ENCODE measurements around the gene ZNF841. TPM values are rescaled to one million over a fixed set of nuclear protein-coding genes. Genes with fewer than 3 reads are reported as not detected.
"Not testable (repeated sequence)": the region's sequence is repeated elsewhere in the genome, so short reads cannot be mapped to it uniquely, and the experiment has no call there.

The ZNF841 gene
- total and polyA plus RNA-seq, 2 of the 13 experiments (the other 11 are each of a cell fraction or from before 2014, with no cell fraction given), result 6.2 to 14.2 TPM

DNA sequence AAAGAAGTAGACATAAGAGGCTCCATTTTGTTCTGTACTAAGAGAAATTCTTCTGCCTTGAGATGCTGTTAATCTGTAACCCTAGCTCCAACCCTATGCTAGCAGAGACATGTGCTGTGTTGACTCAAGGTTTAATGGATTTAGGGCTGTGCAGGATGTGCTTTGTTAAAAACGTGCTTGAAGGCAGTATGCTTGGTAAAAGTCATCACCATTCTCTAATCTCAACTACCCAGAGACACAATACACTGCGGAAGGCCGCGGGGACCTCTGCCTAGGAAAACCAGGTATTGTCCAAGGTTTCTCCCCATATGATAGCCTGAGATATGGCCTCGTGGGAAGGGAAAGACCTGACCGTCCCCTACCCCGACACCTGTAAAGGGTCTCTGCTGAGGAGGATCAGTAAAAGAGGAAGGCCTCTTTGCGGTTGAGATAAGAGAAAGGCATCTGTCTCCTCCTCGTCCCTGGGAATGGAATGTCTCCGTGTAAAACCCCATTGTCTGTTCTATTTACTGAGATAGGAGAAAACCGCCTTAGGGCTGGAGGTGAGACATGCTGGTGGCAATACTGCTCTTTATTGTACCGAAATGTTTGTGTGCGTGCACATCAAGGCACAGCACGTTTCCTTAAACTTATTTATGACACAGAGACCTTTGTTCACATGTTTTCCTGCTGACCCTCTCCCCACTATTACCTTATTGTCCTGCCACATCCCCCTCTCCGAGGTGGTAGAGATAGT is 69.1 kb downstream of the ZNF841 start (continued):
- TF ChIP-seq FOXP1 (IDR thresholded peaks at IDR 0.05); CREM (CRISPR knock-in tag; IDR thresholded peaks at IDR 0.05); FOXA1 (IDR thresholded peaks at IDR 0.05); SOX6 (IDR thresholded peaks at IDR 0.05): not testable (repeated sequence)
- TF ChIP-seq FOXP1 (CRISPR knock-in tag; IDR thresholded peaks at IDR 0.05) (peak; percentile 38; the same call in 1 of the 2 replicates), HDAC1 (CRISPR knock-in tag; IDR thresholded peaks at IDR 0.05) (peak; percentile 42), SIX1 (CRISPR knock-in tag; IDR thresholded peaks at IDR 0.05; ENCODE audit: borderline replicate concordance) (peak; percentile 40; the same call in 1 of the 2 replicates), CREM (IDR thresholded peaks at IDR 0.05) (0 out of 2 replicates have a peak, but pooled peaks have one; percentile 13), PAWR (CRISPR knock-in tag; IDR thresholded peaks at IDR 0.05; ENCODE audit: borderline replicate concordance) (0 out of 2 replicates have a peak, but pooled peaks have one; percentile 46), MIXL1 (CRISPR knock-in tag; IDR thresholded peaks at IDR 0.05) (peak; percentile 59; the same call in 1 of the 2 replicates), MED1 (CRISPR knock-in tag; IDR thresholded peaks at IDR 0.05) (peak; percentile 65), ELF4 (CRISPR knock-in tag; IDR thresholded peaks at IDR 0.05; ENCODE audit: borderline replicate concordance) (0 out of 2 replicates have a peak, but pooled peaks have one; percentile 25), TARDBP (CRISPR knock-in tag; IDR thresholded peaks at IDR 0.05) (peak; percentile 60; the same call in 1 of the 2 replicates), FOXA1 (CRISPR knock-in tag; IDR thresholded peaks at IDR 0.05) (peak; percentile 85), DPF2 (CRISPR knock-in tag; IDR thresholded peaks at IDR 0.05; ENCODE audit: borderline replicate concordance, low read depth) (peak; percentile 44; the same call in 1 of the 2 replicates), MBD4 (IDR thresholded peaks at IDR 0.05; ENCODE audit: borderline replicate concordance, low read length) (peak; percentile 57; the same call in 1 of the 2 replicates), GATAD2A (CRISPR knock-in tag; IDR thresholded peaks at IDR 0.05) (0 out of 2 replicates have a peak, but pooled peaks have one; percentile 38), PITX1 (CRISPR knock-in tag; IDR thresholded peaks at IDR 0.05) (peak; percentile 99), SOX6 (CRISPR knock-in tag; IDR thresholded peaks at IDR 0.05) (peak; percentile 88), ZNF441 (CRISPR knock-in tag; IDR thresholded peaks at IDR 0.05; ENCODE audit: borderline replicate concordance) (0 out of 2 replicates have a peak, but pooled peaks have one; percentile 28), POLR2G (IDR thresholded peaks at IDR 0.05; ENCODE audit: low read depth, low read length) (peak; percentile 46; the same call in 1 of the 2 replicates), ZNF430 (CRISPR knock-in tag; IDR thresholded peaks at IDR 0.05) (peak; percentile 39; the same call in 1 of the 2 replicates), KDM6A (CRISPR knock-in tag; IDR thresholded peaks at IDR 0.05; ENCODE audit: low read depth) (0 out of 2 replicates have a peak, but pooled peaks have one; percentile 30)
- TF ChIP-seq, protein P1, sequence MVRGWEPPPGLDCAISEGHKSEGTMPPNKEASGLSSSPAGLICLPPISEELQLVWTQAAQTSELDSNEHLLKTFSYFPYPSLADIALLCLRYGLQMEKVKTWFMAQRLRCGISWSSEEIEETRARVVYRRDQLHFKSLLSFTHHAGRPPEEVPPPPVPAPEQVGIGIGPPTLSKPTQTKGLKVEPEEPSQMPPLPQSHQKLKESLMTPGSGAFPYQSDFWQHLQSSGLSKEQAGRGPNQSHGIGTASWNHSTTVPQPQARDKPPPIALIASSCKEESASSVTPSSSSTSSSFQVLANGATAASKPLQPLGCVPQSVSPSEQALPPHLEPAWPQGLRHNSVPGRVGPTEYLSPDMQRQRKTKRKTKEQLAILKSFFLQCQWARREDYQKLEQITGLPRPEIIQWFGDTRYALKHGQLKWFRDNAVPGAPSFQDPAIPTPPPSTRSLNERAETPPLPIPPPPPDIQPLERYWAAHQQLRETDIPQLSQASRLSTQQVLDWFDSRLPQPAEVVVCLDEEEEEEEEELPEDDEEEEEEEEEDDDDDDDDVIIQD (CRISPR knock-in tag; IDR thresholded peaks at IDR 0.05; ENCODE audit: low read depth), result peak; percentile 40; the same call in 1 of the 2 replicates
- TF ChIP-seq, protein P2, sequence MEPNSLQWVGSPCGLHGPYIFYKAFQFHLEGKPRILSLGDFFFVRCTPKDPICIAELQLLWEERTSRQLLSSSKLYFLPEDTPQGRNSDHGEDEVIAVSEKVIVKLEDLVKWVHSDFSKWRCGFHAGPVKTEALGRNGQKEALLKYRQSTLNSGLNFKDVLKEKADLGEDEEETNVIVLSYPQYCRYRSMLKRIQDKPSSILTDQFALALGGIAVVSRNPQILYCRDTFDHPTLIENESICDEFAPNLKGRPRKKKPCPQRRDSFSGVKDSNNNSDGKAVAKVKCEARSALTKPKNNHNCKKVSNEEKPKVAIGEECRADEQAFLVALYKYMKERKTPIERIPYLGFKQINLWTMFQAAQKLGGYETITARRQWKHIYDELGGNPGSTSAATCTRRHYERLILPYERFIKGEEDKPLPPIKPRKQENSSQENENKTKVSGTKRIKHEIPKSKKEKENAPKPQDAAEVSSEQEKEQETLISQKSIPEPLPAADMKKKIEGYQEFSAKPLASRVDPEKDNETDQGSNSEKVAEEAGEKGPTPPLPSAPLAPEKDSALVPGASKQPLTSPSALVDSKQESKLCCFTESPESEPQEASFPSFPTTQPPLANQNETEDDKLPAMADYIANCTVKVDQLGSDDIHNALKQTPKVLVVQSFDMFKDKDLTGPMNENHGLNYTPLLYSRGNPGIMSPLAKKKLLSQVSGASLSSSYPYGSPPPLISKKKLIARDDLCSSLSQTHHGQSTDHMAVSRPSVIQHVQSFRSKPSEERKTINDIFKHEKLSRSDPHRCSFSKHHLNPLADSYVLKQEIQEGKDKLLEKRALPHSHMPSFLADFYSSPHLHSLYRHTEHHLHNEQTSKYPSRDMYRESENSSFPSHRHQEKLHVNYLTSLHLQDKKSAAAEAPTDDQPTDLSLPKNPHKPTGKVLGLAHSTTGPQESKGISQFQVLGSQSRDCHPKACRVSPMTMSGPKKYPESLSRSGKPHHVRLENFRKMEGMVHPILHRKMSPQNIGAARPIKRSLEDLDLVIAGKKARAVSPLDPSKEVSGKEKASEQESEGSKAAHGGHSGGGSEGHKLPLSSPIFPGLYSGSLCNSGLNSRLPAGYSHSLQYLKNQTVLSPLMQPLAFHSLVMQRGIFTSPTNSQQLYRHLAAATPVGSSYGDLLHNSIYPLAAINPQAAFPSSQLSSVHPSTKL (CRISPR knock-in tag; IDR thresholded peaks at IDR 0.05), result peak; percentile 90
- TF ChIP-seq, protein P3, sequence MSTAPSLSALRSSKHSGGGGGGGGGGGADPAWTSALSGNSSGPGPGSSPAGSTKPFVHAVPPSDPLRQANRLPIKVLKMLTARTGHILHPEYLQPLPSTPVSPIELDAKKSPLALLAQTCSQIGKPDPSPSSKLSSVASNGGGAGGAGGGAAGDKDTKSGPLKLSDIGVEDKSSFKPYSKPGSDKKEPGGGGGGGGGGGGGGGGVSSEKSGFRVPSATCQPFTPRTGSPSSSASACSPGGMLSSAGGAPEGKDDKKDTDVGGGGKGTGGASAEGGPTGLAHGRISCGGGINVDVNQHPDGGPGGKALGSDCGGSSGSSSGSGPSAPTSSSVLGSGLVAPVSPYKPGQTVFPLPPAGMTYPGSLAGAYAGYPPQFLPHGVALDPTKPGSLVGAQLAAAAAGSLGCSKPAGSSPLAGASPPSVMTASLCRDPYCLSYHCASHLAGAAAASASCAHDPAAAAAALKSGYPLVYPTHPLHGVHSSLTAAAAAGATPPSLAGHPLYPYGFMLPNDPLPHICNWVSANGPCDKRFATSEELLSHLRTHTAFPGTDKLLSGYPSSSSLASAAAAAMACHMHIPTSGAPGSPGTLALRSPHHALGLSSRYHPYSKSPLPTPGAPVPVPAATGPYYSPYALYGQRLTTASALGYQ (CRISPR knock-in tag; IDR thresholded peaks at IDR 0.05), result 0 out of 2 replicates have a peak, but pooled peaks have one; percentile 33

Data from HepG2 (cell line).